Muscle of leg (tissue), 11 donors: ENCODE results near the gene PC. TPM values are rescaled to one million over a fixed set of nuclear protein-coding genes. Genes with fewer than 3 reads are reported as not detected.
"Not testable (repeated sequence)": the region's sequence is repeated elsewhere in the genome, so short reads cannot be mapped to it uniquely, and the experiment has no call there.

Source experiments
- DNase-seq: peaks from one replicate; pipeline ENCODE4 v3.0.0; 2013
- H3K27ac ChIP-seq: one replicate; pipeline ENCODE4 v1.5.1; 2013; ENCODE audit warnings: mild to moderate bottlenecking, low read length, control low read depth
- H3K27me3 ChIP-seq: one replicate; pipeline ENCODE4 v1.6.1; 2013; ENCODE audit warnings: low read length; ENCODE audit not compliant: control insufficient read depth, insufficient read depth
- H3K36me3 ChIP-seq: one replicate; pipeline ENCODE4 v1.6.1; 2013; ENCODE audit warnings: low read length; ENCODE audit not compliant: control insufficient read depth, insufficient read depth
- H3K4me1 ChIP-seq: one replicate; pipeline ENCODE4 v1.6.1; 2013; ENCODE audit warnings: low read length; ENCODE audit not compliant: control insufficient read depth, insufficient read depth
- H3K4me3 ChIP-seq: one replicate; pipeline ENCODE4 v1.5.1; 2013; ENCODE audit warnings: low read length, control low read depth
- H3K9me3 ChIP-seq: replicated peaks from 2 replicates; pipeline ENCODE4 v1.6.1; 2013; ENCODE audit warnings: low read depth, low read length; ENCODE audit not compliant: control insufficient read depth
- WGBS: methylation state at CpG from one replicate; pipeline ENCODE4 v1.1.5; 2013; ENCODE audit warnings: missing lambda C conversion rate; ENCODE audit not compliant: insufficient coverage; 5-methylcytosine and 5-hydroxymethylcytosine counted together
- polyA plus RNA-seq, 8 donors: library from polyadenylated mRNA; unstranded; fragments of 120-200 nt; gene quantifications; one replicate each; pipeline versions ENCODE4 v1.2.1 to v1.2.3, GENCODE V29; 2013; ENCODE audit warnings: inconsistent platforms in 1 of 8, low replicate concordance in 1 of 8; ENCODE audit not compliant: insufficient read length in 8 of 8, insufficient read depth in 1 of 8
- total RNA-seq: library from RNA; stranded (reverse); fragments of 120-200 nt; gene quantifications from one replicate; pipeline ENCODE4 v1.2.4, GENCODE V29; 2013

PC gene
- total and polyA plus RNA-seq, 9 donors: 10.0 to 30.9 (median 18.8) TPM

- peaks cover 12% of the 10 kb centered on the region for H3K36me3 ChIP-seq
- 88% methylated on average over 3 of the region's 5 CpGs for WGBS
- no peaks in the 10 kb centered on the region for H3K27me3 ChIP-seq
- no peaks in the 10 kb centered on the region for H3K4me1 ChIP-seq
- no peak overlapping the region for H3K4me3 ChIP-seq
- no peak overlapping the region for H3K27ac ChIP-seq
- DNase-seq: no peak
- no peaks in the 10 kb centered on the region for H3K9me3 ChIP-seq
These were observed 123.2 kb downstream of the PC start for GRCh38 chr11:66834943-66835342.

GRCh38 chr11:66834539-66834845, 123.7 kb downstream of the PC start:
- Histone ChIP-seq H3K36me3 (peaks cover 11% of the 10 kb centered on the region), H3K27ac (no peak overlapping the region), H3K27me3 (no peaks in the 10 kb centered on the region), H3K4me3 (no peak overlapping the region), H3K9me3 (no peaks in the 10 kb centered on the region), H3K4me1 (no peaks in the 10 kb centered on the region)
- DNase-seq: no peak
- 64% methylated on average over 3 of the region's 4 CpGs for WGBS

GRCh38 chr11:66824573-66824972, 133.6 kb downstream of the PC start:
- H3K9me3 ChIP-seq, H3K4me3 ChIP-seq, H3K4me1 ChIP-seq, DNase-seq, H3K27me3 ChIP-seq, H3K27ac ChIP-seq, H3K36me3 ChIP-seq: not testable (repeated sequence)
- no CpG with 5 or more reads among the region's 4 CpGs for WGBS

GRCh38 chr11:66823700-66824099, 134.5 kb downstream of the PC start:
- 100% methylated on average over 1 of the region's 4 CpGs for WGBS
- no peaks in the 10 kb centered on the region for H3K9me3 ChIP-seq
- no peaks in the 10 kb centered on the region for H3K27me3 ChIP-seq
- no peak overlapping the region for H3K27ac ChIP-seq
- H3K4me1 ChIP-seq: no peaks in the 10 kb centered on the region
- no peak overlapping the region for H3K4me3 ChIP-seq
- H3K36me3 ChIP-seq: peaks cover 6% of the 10 kb centered on the region
- DNase-seq: no peak

GRCh38 chr11:66820901-66821300, 137.3 kb downstream of the PC start:
- H3K4me1 ChIP-seq: no peaks in the 10 kb centered on the region
- H3K36me3 ChIP-seq: peaks cover 6% of the 10 kb centered on the region
- no peak for DNase-seq
- no peak overlapping the region for H3K4me3 ChIP-seq
- no CpG with 5 or more reads among the region's 3 CpGs for WGBS
- H3K27me3 ChIP-seq: no peaks in the 10 kb centered on the region
- no peaks in the 10 kb centered on the region for H3K9me3 ChIP-seq
- H3K27ac ChIP-seq: no peak overlapping the region

GRCh38 chr11:66820381-66820780, 137.8 kb downstream of the PC start:
- DNase-seq: no peak
- Histone ChIP-seq H3K27ac (no peak overlapping the region), H3K4me1 (no peaks in the 10 kb centered on the region), H3K36me3 (peaks cover 6% of the 10 kb centered on the region), H3K4me3 (no peak overlapping the region), H3K27me3 (no peaks in the 10 kb centered on the region), H3K9me3 (no peaks in the 10 kb centered on the region)
- WGBS: no CpG with 5 or more reads among the region's 3 CpGs

- H3K36me3 ChIP-seq: peaks cover 6% of the 10 kb centered on the region
- H3K4me1 ChIP-seq: no peaks in the 10 kb centered on the region
- WGBS: 50% methylated on average over 2 of the region's 3 CpGs
- no peak for DNase-seq
- no peaks in the 10 kb centered on the region for H3K27me3 ChIP-seq
- H3K4me3 ChIP-seq: no peak overlapping the region
- H3K27ac ChIP-seq: no peak overlapping the region
- no peaks in the 10 kb centered on the region for H3K9me3 ChIP-seq
These were observed 139.8 kb downstream of the PC start for GRCh38 chr11:66818231-66818955.

GRCh38 chr11:66815646-66816045, 142.5 kb downstream of the PC start:
- DNase-seq: no peak
- H3K9me3 ChIP-seq: no peaks in the 10 kb centered on the region
- H3K4me1 ChIP-seq: no peaks in the 10 kb centered on the region
- no CpG with 5 or more reads among the region's 1 CpG for WGBS
- H3K27ac ChIP-seq: no peak overlapping the region
- no peaks in the 10 kb centered on the region for H3K36me3 ChIP-seq
- no peaks in the 10 kb centered on the region for H3K27me3 ChIP-seq
- H3K4me3 ChIP-seq: no peak overlapping the region

- Histone ChIP-seq H3K36me3 (no peaks in the 10 kb centered on the region), H3K27ac (no peak overlapping the region), H3K4me3 (no peak overlapping the region), H3K9me3 (no peaks in the 10 kb centered on the region), H3K4me1 (no peaks in the 10 kb centered on the region), H3K27me3 (no peaks in the 10 kb centered on the region)
- no peak for DNase-seq
- WGBS: 83% methylated on average over 4 of the region's 5 CpGs
These were observed 143.5 kb downstream of the PC start for GRCh38 chr11:66814678-66815077.

- Histone ChIP-seq H3K9me3 (no peaks in the 10 kb centered on the region), H3K4me3 (no peak overlapping the region), H3K27me3 (no peaks in the 10 kb centered on the region), H3K27ac (no peak overlapping the region), H3K36me3 (peaks cover 3% of the 10 kb centered on the region), H3K4me1 (no peaks in the 10 kb centered on the region)
- WGBS: 83% methylated on average over 1 of the region's 1 CpG
- no peak for DNase-seq
These were observed 147.5 kb downstream of the PC start for GRCh38 chr11:66810576-66811185.
